WTC11 (cell line): ENCODE measurements around the gene BCL11B.

Source experiments
- PRRX2 ChIP-seq: fragments of 250-450 bp; sonication (Bioruptor Pico); IDR thresholded peaks from 2 replicates; pipeline ENCODE4 v1.8.0; 2021; ENCODE audit warnings: mild to moderate bottlenecking
- TEAD4 ChIP-seq: sonication (generic); formaldehyde crosslinking; IDR thresholded peaks from 2 replicates; pipeline ENCODE4 v1.8.0; 2022; ENCODE audit warnings: mild to moderate bottlenecking, missing genetic modification reagents

- TF ChIP-seq TEAD4 (CRISPR knock-in tag) (no peak), PRRX2 (CRISPR knock-in tag) (no peak)
Observed at GRCh38 chr14:99252443-99252939, 19.5 kb downstream of the BCL11B start.
